ENCODE measurements around the gene ANGPTL4.
"Not testable (repeated sequence)": the region's sequence is repeated elsewhere in the genome, so short reads cannot be mapped to it uniquely, and the experiment has no call there.

Gene ANGPTL4

DNA sequence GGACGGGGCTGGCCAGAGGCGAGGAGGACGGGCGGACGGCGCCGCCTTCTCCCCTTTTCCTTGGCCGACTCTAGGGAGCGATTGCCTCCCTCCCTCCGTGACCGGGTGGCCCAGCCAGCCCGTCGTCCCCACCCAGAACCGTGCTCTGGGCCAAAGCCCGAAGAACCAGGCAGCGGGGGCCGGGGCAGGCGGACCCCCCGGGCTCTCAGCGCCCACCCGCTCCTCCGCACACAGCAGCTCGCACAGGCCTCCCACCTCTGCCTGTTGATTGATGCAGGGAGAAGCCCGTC lies 39.8 kb downstream of the ANGPTL4 start:
- no peak overlapping the region for H3K4me3 ChIP-seq (ENCODE audit: low read length)
- no peak for DNase-seq (ENCODE audit: low read depth)
- TF ChIP-seq, protein P1, sequence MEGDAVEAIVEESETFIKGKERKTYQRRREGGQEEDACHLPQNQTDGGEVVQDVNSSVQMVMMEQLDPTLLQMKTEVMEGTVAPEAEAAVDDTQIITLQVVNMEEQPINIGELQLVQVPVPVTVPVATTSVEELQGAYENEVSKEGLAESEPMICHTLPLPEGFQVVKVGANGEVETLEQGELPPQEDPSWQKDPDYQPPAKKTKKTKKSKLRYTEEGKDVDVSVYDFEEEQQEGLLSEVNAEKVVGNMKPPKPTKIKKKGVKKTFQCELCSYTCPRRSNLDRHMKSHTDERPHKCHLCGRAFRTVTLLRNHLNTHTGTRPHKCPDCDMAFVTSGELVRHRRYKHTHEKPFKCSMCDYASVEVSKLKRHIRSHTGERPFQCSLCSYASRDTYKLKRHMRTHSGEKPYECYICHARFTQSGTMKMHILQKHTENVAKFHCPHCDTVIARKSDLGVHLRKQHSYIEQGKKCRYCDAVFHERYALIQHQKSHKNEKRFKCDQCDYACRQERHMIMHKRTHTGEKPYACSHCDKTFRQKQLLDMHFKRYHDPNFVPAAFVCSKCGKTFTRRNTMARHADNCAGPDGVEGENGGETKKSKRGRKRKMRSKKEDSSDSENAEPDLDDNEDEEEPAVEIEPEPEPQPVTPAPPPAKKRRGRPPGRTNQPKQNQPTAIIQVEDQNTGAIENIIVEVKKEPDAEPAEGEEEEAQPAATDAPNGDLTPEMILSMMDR (IDR thresholded peaks at IDR 0.05; ENCODE audit: insufficient read depth, low read depth, low read length, missing control alignments) = no peak

DNA sequence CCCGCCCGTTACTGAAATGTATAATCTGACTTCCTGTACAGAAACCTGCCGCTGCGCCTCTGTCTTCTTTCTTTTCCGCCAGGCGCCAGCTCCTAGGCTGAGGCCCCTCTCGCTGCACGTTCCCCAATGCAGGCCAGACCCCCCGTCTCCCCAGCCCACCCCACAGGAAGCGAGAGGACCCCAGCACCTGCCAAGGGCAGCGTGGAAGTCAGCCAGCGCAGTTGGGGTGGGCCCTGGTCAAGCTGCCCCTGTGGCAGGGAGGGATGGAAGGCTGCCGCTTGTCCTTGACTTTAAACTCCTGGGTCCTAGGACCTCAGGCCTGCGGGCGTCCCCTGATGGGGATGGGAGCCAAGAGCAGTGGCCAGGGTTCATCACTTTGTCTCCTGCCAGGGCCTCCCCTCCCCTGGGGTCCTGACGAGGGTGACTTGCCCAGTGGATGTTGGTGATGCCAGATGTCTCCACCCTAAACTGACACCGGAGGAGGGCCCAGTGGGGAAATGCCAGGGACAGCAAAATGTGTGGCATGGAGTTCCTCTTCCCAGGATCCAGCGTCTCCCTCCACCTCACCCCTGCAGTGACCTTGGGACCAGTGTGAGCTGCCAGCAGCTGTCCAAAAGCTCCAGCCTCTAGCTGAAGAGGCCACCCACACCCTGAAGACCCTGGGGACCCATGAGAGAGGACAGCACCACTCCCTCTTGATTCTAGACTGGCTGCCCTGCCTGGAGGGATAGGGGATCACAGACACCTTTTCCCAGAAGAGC lies 40.6 kb downstream of the ANGPTL4 start:
- TF ChIP-seq, protein P1 (IDR thresholded peaks at IDR 0.05; ENCODE audit: insufficient read depth, low read depth, low read length, missing control alignments) = no peak
- DNase-seq (ENCODE audit: low read depth) = no peak
- H3K4me3 ChIP-seq (ENCODE audit: low read length) = no peak overlapping the region

DNA sequence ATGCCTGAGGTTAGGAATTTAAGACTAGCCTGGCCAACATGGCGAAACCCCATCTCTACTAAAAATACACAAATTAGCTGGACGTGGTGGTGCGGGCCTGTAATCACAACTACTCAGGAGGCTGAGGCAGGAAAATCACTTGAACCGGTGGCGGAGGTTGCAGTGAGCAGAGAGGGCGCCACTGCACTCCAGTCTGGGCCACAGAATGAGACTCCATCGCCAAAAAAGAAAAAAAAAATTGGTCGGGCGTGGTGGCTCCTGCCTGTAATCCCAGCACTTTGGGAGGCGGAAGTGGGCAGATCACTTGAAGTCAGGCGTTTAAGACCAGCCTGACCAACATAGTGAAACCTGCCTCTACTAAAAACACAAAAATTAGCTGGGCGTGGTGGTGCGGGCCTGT lies 46.8 kb downstream of the ANGPTL4 start:
- H3K4me3 ChIP-seq (ENCODE audit: low read length); DNase-seq (ENCODE audit: low read depth): not testable (repeated sequence)

DNA sequence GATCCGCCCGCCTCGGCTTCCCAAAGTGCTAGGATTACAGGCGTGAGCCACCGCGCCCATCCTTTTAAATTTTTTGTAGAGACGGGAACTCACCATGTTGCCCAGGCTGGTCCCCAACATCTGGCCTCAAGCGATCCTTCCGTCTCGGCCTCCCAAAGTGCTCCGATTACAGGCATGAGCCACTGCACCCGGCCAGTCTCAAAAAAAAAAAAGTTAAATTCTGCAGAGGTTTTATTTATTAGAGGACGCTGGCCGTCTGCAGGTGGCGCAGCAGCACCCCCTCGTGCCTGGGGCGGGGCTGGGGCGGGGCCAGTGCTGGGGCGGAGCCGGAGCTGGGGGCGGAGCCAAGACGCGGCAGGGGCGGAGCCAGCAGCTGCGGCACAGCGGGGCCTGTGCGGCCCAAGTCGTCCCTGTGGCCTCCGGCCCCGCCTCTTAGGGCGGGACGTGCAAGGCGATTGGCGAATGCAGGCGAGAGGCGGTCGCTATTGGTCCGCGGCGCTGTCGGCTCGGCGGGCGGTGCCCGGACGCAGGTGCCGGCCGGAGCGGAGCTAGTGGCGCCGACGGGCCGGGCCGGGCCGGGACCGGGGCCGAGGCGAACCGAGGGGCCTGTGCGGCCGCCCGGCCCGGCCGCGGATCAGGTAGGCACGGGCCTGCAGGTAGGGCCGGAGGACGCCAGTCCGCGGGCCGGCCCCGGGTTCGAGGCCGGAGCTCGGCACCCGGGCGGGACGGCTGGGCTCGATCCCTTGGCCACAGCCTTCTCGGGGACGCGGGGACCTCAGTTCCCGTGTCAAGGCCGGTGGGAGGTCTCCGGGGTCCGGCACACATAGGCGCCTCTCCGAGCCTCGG lies 49.1 kb downstream of the ANGPTL4 start, which contains the start of gene MARCHF2:
Gene MARCHF2 (plus strand): TSS at position 523 of the 846 bp plus-strand sequence. CDS start 8,536 bp downstream, outside the sequence.
- DNase-seq (ENCODE audit: low read depth) = peak; percentile 98
- TF ChIP-seq, protein P1 (IDR thresholded peaks at IDR 0.05; ENCODE audit: insufficient read depth, low read depth, low read length, missing control alignments) = peak; percentile 47
- H3K4me3 ChIP-seq (ENCODE audit: low read length) = peak within 1 kb of the TSS; percentile 58

DNA sequence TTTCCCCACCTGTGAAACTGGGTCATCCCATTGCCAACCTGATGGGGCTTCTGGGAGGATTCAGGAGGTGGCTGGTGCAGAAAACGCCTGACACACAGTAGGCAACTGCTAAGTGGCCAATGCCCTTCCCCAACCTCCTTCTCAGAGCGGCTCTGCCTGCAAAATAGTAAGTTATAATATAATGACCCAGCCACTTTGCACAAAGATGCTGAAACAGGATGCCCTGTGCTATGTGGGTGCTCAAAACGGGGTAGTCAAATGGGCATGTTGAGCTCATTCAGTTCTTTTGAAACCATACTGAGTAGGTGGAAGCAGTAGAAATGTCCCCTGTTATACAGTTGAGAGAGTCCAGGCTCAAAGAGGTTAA lies 49.7 kb downstream of the ANGPTL4 start:
- TF ChIP-seq, protein P1 (IDR thresholded peaks at IDR 0.05; ENCODE audit: insufficient read depth, low read depth, low read length, missing control alignments) = no peak
- peak overlapping the region; percentile 58 for H3K4me3 ChIP-seq (ENCODE audit: low read length)
- no peak for DNase-seq (ENCODE audit: low read depth)

DNA sequence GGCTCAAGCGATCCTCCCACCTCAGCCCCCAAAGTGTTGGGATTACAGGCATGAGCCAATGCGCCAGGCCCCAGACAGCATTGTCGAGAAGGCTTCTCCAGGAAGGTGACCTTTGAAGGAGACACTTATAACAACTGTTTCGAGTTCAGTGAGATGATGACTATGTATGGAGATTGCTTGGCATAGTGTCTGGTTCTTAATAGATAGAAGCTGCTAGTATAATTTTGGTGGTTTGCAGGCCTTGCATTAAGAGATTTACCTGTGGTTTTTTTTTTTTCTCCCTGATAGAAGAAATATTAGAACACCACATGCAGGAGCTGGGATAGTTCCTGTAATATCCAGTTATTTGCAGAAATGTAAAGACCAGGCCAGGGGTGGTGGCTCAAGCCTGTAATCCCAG lies 52.8 kb downstream of the ANGPTL4 start:
- DNase-seq (ENCODE audit: low read depth) = no peak
- TF ChIP-seq, protein P1 (IDR thresholded peaks at IDR 0.05; ENCODE audit: insufficient read depth, low read depth, low read length, missing control alignments) = no peak
- H3K4me3 ChIP-seq (ENCODE audit: low read length) = no peak overlapping the region
